IMR-90 (cell line): ENCODE results near the gene CEBPZ. TPM values are rescaled to one million over a fixed set of nuclear protein-coding genes. Genes with fewer than 3 reads are reported as not detected.

Source experiments
- CHD1 ChIP-seq: IDR thresholded peaks from 2 replicates; pipeline ENCODE4 v1.6.1; 2012; ENCODE audit warnings: low read depth, low read length, improper control_type of control experiment
- ELK1 ChIP-seq: fragments of 150-350 bp; IDR thresholded peaks from 2 replicates; pipeline ENCODE4 v1.6.1; 2016; ENCODE audit warnings: low read depth, mild to moderate bottlenecking, low read length, moderate library complexity, borderline replicate concordance
- FOS ChIP-seq: fragments of 150-350 bp; IDR thresholded peaks from 2 replicates; pipeline ENCODE4 v1.6.1; 2016; ENCODE audit warnings: low read depth, low read length
- MAFK ChIP-seq: IDR thresholded peaks from 2 replicates; pipeline ENCODE4 v1.6.1; 2012; ENCODE audit warnings: low read depth, low read length, improper control_type of control experiment
- MAZ ChIP-seq: IDR thresholded peaks from 2 replicates; pipeline ENCODE4 v1.6.1; 2012; ENCODE audit warnings: low read depth, mild to moderate bottlenecking, low read length, improper control_type of control experiment, moderate library complexity, borderline replicate concordance
- MXI1 ChIP-seq: IDR thresholded peaks from 2 replicates; pipeline ENCODE4 v1.6.1; 2012; ENCODE audit warnings: low read depth, mild to moderate bottlenecking, low read length, moderate library complexity, borderline replicate concordance
- RCOR1 ChIP-seq: IDR thresholded peaks from 2 replicates; pipeline ENCODE4 v1.6.1; 2012; ENCODE audit warnings: mild to moderate bottlenecking, low read length, improper control_type of control experiment; ENCODE audit not compliant: insufficient replicate concordance
- RFX5 ChIP-seq: IDR thresholded peaks from 2 replicates; pipeline ENCODE4 v1.8.0; 2012; ENCODE audit warnings: low read depth, mild to moderate bottlenecking, low read length, moderate library complexity
- polyA plus RNA-seq, 3 experiments: library from polyadenylated mRNA; depleted of rRNA; stranded (reverse); fragments of >200 nt; gene quantifications; 2 replicates each; pipeline ENCODE4 v1.2.3, GENCODE V29; 2012; ENCODE audit warnings: low replicate concordance in 1 of 3
- total RNA-seq: library from RNA; depleted of rRNA; stranded (reverse); fragments of >200 nt; gene quantifications from 2 replicates; pipeline ENCODE4 v1.2.3, GENCODE V29; 2012
- TF ChIP-seq, protein P1 (sequence below): fragments of 150-350 bp; IDR thresholded peaks from 2 replicates; pipeline ENCODE4 v1.6.1; 2017; ENCODE audit warnings: mild to moderate bottlenecking, antibody characterized with exemption, low read length, low read depth

Gene CEBPZ
- total and polyA plus RNA-seq, 2 of the 4 experiments (the other 2 are of a cell fraction), result 9.4 to 33.3 TPM

GRCh38 chr2:37231241-37232130 lies at the start of gene CEBPZ, which contains the start of gene NDUFAF7 (continued):
- no peak for TF ChIP-seq ELK1
- no peak for TF ChIP-seq RFX5
- peak; percentile 88 for TF ChIP-seq MXI1
- TF ChIP-seq, protein P1, sequence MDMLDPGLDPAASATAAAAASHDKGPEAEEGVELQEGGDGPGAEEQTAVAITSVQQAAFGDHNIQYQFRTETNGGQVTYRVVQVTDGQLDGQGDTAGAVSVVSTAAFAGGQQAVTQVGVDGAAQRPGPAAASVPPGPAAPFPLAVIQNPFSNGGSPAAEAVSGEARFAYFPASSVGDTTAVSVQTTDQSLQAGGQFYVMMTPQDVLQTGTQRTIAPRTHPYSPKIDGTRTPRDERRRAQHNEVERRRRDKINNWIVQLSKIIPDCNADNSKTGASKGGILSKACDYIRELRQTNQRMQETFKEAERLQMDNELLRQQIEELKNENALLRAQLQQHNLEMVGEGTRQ, result peak; percentile 5; the same call in 1 of the 2 replicates
- TF ChIP-seq FOS, result no peak
- 0 out of 2 replicates have a peak, but pooled peaks have one; percentile 30 for TF ChIP-seq CHD1
- TF ChIP-seq MAFK, result no peak
- TF ChIP-seq MAZ, result peak; percentile 47; the same call in 1 of the 2 replicates
- no peak for TF ChIP-seq RCOR1
